ENCODE results near the gene HPD. TPM values are rescaled to one million over a fixed set of nuclear protein-coding genes. Genes with fewer than 3 reads are reported as not detected.

Gene HPD
- total and polyA plus RNA-seq, 8 donors: 0.11 to 2.1 (median 0.30) TPM; not detected in 3

DNA sequence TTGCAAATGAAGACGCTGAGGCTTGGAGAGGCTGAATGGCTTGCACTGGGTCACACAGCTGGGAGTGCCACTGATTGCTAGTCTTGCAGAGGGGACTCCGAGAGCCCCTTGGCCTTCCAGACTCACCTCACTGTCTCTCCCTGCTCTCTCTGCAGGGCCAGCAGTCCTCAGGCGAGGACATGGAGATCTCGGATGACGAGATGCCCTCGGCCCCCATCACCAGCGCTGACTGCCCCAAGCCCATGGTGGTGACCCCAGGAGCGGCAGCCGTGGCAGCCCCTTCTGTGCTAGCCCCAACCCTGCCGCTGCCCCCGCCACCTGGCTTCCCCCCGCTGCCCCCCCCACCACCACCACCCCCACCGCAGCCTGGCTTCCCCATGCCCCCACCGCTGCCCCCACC, 44.7 kb downstream of the HPD start:
- H3K4me3 ChIP-seq: no peak overlapping the region
- ATAC-seq (no peak), DNase-seq (peak in 1 of 4 donors; percentile 68)
- no peaks in the 10 kb centered on the region for H3K27me3 ChIP-seq
- intact Hi-C loops (cut with DNase I): no loop called here
- peaks cover 23 to 49% of the 10 kb centered on the region in 2 donors for H3K4me1 ChIP-seq
- H3K36me3 ChIP-seq: peaks cover 0 to 75% of the 10 kb centered on the region in 2 donors
- peak overlapping the region in 1 of 2 donors; percentile 80 for H3K27ac ChIP-seq
- TF ChIP-seq CTCF (IDR thresholded peaks at IDR 0.05): no peak
- no peaks in the 10 kb centered on the region for H3K9me3 ChIP-seq

- Histone ChIP-seq H3K36me3 (peaks cover 0 to 75% of the 10 kb centered on the region in 2 donors), H3K27me3 (no peaks in the 10 kb centered on the region), H3K9me3 (no peaks in the 10 kb centered on the region), H3K27ac (peak overlapping the region in 1 of 2 donors; percentile 80), H3K4me3 (peak overlapping the region; percentile 61 to 68), H3K4me1 (peaks cover 23 to 49% of the 10 kb centered on the region in 2 donors)
- no peak for TF ChIP-seq CTCF (IDR thresholded peaks at IDR 0.05)
- DNase-seq (peak in 2 of 4 donors; percentile 32 to 81), ATAC-seq (peak; percentile 1)
- intact Hi-C loops (cut with DNase I): no loop called here
These were observed 45.5 kb downstream of the HPD start for GRCh38 chr12:121812921-121813896.

DNA sequence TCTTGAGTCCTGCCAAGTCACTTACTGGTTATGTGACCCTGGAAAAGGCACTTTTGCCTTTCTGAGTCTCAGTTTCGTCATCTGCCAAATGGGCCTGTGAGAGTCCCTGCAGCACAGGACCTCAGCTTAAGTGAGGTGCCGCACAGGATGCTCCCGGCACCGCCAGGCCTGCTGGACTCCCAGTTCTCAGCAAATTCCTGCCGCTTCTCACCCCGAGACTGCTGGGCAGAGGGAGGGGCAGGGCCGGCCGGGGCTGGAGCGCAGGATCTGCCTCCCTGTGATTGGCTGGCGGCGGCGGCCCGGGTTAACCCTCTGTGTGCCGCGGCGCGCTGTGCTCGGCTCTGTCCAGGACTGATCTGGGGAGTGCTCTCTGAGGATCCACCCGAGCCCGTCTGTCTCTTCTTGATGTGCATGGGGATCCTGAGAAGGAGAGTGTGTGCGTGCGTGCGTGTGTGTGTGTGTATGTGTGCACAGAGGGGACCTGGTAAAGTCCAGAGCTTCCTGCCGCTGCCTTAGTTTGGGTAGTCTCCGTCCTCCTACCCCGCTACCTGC, 46.3 kb downstream of the HPD start:
- TF ChIP-seq CTCF (IDR thresholded peaks at IDR 0.05): peak in 1 of 2 donors; percentile 38
- DNase-seq (peak in 3 of 4 donors; percentile 63 to 93 (median 81)), ATAC-seq (peak; percentile 94)
- Histone ChIP-seq H3K27ac (peak overlapping the region; percentile 62 to 80), H3K36me3 (peaks cover 0 to 72% of the 10 kb centered on the region in 2 donors), H3K4me3 (peak overlapping the region; percentile 61 to 68), H3K9me3 (no peaks in the 10 kb centered on the region), H3K27me3 (no peaks in the 10 kb centered on the region), H3K4me1 (peaks cover 23 to 56% of the 10 kb centered on the region in 2 donors)
- intact Hi-C loops (cut with DNase I): no loop called here

- Histone ChIP-seq H3K27me3 (no peaks in the 10 kb centered on the region), H3K9me3 (no peaks in the 10 kb centered on the region), H3K27ac (peak overlapping the region; percentile 62 to 80), H3K4me3 (peak overlapping the region; percentile 61 to 68), H3K36me3 (peaks cover 0 to 65% of the 10 kb centered on the region in 2 donors), H3K4me1 (peaks cover 28 to 63% of the 10 kb centered on the region in 2 donors)
- DNase-seq: peak; percentile 68 to 95 (median 75)
- peak; percentile 96 for ATAC-seq
- intact Hi-C loops (cut with DNase I): no loop called here
- TF ChIP-seq CTCF (IDR thresholded peaks at IDR 0.05): peak; percentile 99 to 100
These were observed 47.0 kb downstream of the HPD start for GRCh38 chr12:121811434-121812319.
